Measurements from ENCODE around the gene VENTX. TPM values are rescaled to one million over a fixed set of nuclear protein-coding genes. Genes with fewer than 3 reads are reported as not detected.

The VENTX gene
- total and polyA plus RNA-seq, 2 donors (not counting 3 experiments of a cell fraction or from before 2014, with no cell fraction given), result not detected

DNA sequence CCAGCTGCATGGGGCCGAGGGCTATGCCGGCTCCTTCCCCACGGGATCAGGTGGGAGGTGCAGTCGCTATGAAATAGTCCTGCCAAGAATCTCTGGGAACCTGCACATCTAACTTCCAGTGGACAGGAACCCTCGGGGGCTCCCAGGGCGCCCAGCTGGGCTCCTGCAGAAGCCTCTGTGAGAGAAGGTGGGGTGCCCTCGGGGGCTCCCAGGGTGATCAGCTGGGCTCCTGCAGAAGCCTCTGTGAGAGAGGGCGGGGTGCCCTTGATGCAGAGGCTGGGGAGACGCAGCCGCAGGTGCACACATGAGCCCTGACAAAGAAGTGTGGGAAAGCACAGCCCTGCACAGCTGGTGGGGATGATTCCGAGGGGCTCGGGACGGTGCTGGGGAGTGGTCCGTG lies 5.9 kb downstream of the VENTX start:
- TF ChIP-seq, protein P1, sequence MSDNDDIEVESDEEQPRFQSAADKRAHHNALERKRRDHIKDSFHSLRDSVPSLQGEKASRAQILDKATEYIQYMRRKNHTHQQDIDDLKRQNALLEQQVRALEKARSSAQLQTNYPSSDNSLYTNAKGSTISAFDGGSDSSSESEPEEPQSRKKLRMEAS (IDR thresholded peaks at IDR 0.05; ENCODE audit: insufficient read depth, insufficient read length), result no peak
- TF ChIP-seq POLR2AphosphoS5 (IDR thresholded peaks at IDR 0.05; ENCODE audit: insufficient read depth, low read depth, low read length), result no peak
- TF ChIP-seq GATA2 (IDR thresholded peaks at IDR 0.05; ENCODE audit: insufficient read depth, insufficient read length, low read depth, low read length), result no peak
- TF ChIP-seq JUN (IDR thresholded peaks at IDR 0.05; ENCODE audit: borderline replicate concordance, insufficient read depth, insufficient read length, low read depth), result no peak
- TF ChIP-seq MYC (IDR thresholded peaks at IDR 0.05; ENCODE audit: low read depth, low read length), result no peak
- no peak for TF ChIP-seq EZH2 (IDR thresholded peaks at IDR 0.05; ENCODE audit: borderline replicate concordance, low read depth, low read length, severe bottlenecking)
- TF ChIP-seq POLR2A (IDR thresholded peaks at IDR 0.05; ENCODE audit: low read depth, low read length), result no peak
- TF ChIP-seq, protein P2, sequence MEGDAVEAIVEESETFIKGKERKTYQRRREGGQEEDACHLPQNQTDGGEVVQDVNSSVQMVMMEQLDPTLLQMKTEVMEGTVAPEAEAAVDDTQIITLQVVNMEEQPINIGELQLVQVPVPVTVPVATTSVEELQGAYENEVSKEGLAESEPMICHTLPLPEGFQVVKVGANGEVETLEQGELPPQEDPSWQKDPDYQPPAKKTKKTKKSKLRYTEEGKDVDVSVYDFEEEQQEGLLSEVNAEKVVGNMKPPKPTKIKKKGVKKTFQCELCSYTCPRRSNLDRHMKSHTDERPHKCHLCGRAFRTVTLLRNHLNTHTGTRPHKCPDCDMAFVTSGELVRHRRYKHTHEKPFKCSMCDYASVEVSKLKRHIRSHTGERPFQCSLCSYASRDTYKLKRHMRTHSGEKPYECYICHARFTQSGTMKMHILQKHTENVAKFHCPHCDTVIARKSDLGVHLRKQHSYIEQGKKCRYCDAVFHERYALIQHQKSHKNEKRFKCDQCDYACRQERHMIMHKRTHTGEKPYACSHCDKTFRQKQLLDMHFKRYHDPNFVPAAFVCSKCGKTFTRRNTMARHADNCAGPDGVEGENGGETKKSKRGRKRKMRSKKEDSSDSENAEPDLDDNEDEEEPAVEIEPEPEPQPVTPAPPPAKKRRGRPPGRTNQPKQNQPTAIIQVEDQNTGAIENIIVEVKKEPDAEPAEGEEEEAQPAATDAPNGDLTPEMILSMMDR (IDR thresholded peaks at IDR 0.05; ENCODE audit: extremely low read depth in 1 of 2, insufficient read depth in 1 of 2, low read depth in 1 of 2, low read length in 2 of 2), result no peak
- TF ChIP-seq FOS (IDR thresholded peaks at IDR 0.05; ENCODE audit: borderline replicate concordance, insufficient read depth, low read length), result no peak
- DNase-seq (ENCODE audit: low read depth, low spot score), result no peak
- no peaks in the 10 kb centered on the region for H3K36me3 ChIP-seq (ENCODE audit: control insufficient read depth in 2 of 2, extremely low read depth in 1 of 2, insufficient read depth in 2 of 2, low read length in 2 of 2)
- no peak overlapping the region for H2AFZ ChIP-seq (ENCODE audit: low read depth, low read length)
- no peak overlapping the region for H3K4me3 ChIP-seq (replicated peaks in 1 of 3; ENCODE audit: insufficient read depth in 1 of 3, low read depth in 1 of 3, low read length in 3 of 3)
- no peaks in the 10 kb centered on the region for H3K9me3 ChIP-seq (replicated peaks; ENCODE audit: control insufficient read depth, insufficient read depth, low read length)
- H3K79me2 ChIP-seq (ENCODE audit: control insufficient read depth, insufficient read depth, low read length), result no peaks in the 10 kb centered on the region
- no peak for FAIRE-seq
- dilution Hi-C loops (cut with MboI; ENCODE audit: extremely low pct_ligation_motif_present, low sequenced_read_pairs) (no loop called here), intact Hi-C loops (cut with micrococcal nuclease) (no loop called here)
- H4K20me1 ChIP-seq (replicated peaks; ENCODE audit: control insufficient read depth, extremely low read depth, insufficient read depth, low read length), result no peaks in the 10 kb centered on the region
- H3K9ac ChIP-seq (replicated peaks; ENCODE audit: extremely low read depth, insufficient read depth, low read length), result no peak overlapping the region
- no TSS peak for BruUV-seq (replicated peaks)
- peaks cover 6% of the 10 kb centered on the region in 2 experiments for H3K27me3 ChIP-seq (ENCODE audit: control insufficient read depth in 2 of 2, insufficient read depth in 2 of 2, low read length in 2 of 2)
- H3K4me1 ChIP-seq (ENCODE audit: control insufficient read depth, extremely low read depth, insufficient read depth, low read length), result no peaks in the 10 kb centered on the region
- POLR2A ChIA-PET, result no interaction called here
- no peak overlapping the region for H3K27ac ChIP-seq (ENCODE audit: insufficient read depth, low read depth, low read length)
- CTCF ChIA-PET, result no interaction called here
- H3K4me2 ChIP-seq (ENCODE audit: insufficient read depth, low read length), result no peak overlapping the region
- no peaks in the 10 kb centered on the region for H3K9me1 ChIP-seq (replicated peaks; ENCODE audit: control insufficient read depth, extremely low read depth, insufficient read depth, low read length)

Measured in endothelial cell of umbilical vein (primary cell).